VCaP (cell line): ENCODE measurements around the gene KLHL29.

Experiments
- H3K27ac ChIP-seq: fragments of 450-650 bp; 2 replicates; pipeline ENCODE4 v1.5.1; 2017
- CTCF ChIP-seq: fragments of 450-650 bp; conservative IDR thresholded peaks from 2 replicates; pipeline ENCODE4 v1.5.1; 2017; ENCODE audit warnings: mild to moderate bottlenecking, moderate library complexity

Gene KLHL29

DNA sequence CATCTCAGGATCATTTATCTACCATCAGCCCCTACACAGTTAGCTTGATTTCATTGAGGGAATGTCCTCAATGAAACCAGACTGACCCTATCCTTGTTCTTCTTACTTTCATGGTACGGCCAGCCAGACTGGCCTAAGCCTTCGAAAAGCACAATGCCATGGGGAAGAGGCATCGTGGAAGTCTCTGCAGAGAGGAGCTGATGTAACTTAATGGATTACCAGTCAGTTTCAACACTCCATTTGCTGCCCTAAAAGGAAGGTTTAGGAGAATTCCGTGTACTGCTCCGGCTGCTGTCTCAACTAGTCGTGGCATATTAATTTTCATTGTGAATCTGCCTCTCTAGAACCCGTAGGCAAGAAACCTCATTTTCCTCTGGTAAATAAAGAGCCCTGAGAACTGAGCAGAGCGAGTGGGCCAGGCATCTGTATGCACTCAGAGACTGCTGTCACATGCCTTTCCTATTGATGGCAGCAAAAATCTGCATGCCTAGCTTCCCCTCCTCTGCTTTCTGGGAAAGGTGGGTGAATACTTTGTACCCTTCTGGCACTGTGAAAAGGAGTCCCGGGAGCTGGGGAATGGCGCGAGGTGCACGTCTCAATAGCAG is 184.9 kb downstream of the KLHL29 start:
- no peak overlapping the region for H3K27ac ChIP-seq
- no peak for TF ChIP-seq CTCF

DNA sequence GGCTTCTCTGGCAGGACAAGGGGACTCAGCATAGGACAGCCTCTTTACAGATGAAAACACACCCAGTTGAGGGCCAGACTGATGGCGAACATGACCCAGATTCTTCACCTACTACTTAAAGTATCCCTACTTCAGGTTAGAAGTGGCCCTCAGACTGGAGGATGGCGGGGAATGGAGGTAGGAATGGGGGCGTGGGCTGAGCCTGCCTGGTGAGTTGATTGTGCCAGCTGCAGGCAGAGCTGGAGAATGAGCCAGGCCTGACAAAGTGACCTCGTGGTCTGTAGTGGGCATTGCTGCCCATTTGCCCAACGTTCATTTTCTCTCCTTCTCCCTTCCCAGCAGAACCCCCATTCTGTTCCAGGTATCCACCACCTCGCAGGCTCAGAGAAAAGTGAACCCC is 186.1 kb downstream of the KLHL29 start:
- no peak for TF ChIP-seq CTCF
- H3K27ac ChIP-seq: no peak overlapping the region

DNA sequence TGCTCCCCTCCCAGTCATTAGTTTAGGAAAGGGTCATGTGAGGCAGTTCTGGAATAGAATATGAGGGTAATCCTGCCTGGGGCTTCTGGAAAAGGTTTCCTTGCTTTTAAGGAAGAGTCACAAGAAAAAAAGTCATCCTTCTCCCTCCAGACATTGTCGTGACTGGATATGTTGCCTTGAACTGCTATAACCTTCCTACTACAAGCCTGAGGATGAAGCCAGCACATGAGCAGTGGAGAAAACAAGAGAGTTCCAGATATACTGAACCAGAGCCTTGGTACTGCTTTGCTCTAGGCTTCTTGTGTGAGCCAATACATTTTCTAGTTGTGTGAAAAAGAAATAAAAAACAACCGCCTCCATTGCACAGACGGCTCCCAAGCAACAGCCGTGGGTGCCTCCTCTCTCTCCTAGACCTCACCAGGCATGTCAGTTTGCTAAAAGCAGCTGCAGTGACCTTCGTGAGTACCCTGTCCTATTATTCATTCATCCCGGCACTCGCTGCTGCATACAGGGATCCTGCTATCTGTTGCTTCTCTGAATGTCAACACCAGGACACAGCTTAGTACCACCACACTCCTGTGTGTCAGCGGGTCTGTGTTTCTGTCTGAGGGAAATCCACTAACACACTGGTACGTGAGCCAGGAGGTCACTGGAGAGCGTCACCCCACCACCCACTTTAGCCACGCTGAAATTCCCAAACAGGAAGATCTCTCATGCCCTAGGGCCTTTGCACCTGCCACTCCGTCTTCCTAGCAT is 186.7 kb downstream of the KLHL29 start:
- no peak overlapping the region for H3K27ac ChIP-seq
- no peak for TF ChIP-seq CTCF

GRCh38 chr2:23574919-23575654 is 190.1 kb downstream of the KLHL29 start:
- TF ChIP-seq CTCF: no peak
- no peak overlapping the region for H3K27ac ChIP-seq

GRCh38 chr2:23578964-23579671 is 194.1 kb downstream of the KLHL29 start:
- no peak for TF ChIP-seq CTCF
- H3K27ac ChIP-seq: no peak overlapping the region

- no peak for TF ChIP-seq CTCF
Observed at GRCh38 chr2:23579674-23580073, 194.7 kb downstream of the KLHL29 start.

GRCh38 chr2:23583467-23583866 is 198.5 kb downstream of the KLHL29 start:
- no peak overlapping the region for H3K27ac ChIP-seq
- TF ChIP-seq CTCF: no peak

More at GRCh38 chr2:23579674-23580073, 194.7 kb downstream of the KLHL29 start:
- H3K27ac ChIP-seq: no peak overlapping the region
